Astrocyte of the spinal cord (primary cell): Measurements from ENCODE around the gene YPEL2.

Experiments used
- DNase-seq: peaks from one replicate; pipeline ENCODE4 v3.0.0; 2011; ENCODE audit warnings: low read depth, low spot score
- H3K4me3 ChIP-seq: 2 replicates; pipeline ENCODE4 v1.5.1; 2011; ENCODE audit warnings: low read depth, mild to moderate bottlenecking, low read length, moderate library complexity
- CTCF ChIP-seq: IDR thresholded peaks from 2 replicates; pipeline ENCODE4 v1.5.1; 2012; ENCODE audit warnings: low read depth, mild to moderate bottlenecking, low read length, inconsistent platforms
- in situ Hi-C: cut with HindIII; loops from 2 replicates; pipeline ENCODE4 v1.10.0; 2017; ENCODE audit warnings: low sequenced_read_pairs

The YPEL2 gene

GRCh38 chr17:59349178-59349577, 17.7 kb downstream of the YPEL2 start:
- no peak for DNase-seq
- TF ChIP-seq CTCF = no peak
- in situ Hi-C loops = no loop called here
- H3K4me3 ChIP-seq = no peak overlapping the region

GRCh38 chr17:59353106-59353854, 21.8 kb downstream of the YPEL2 start:
- no peak overlapping the region for H3K4me3 ChIP-seq
- no peak for DNase-seq
- in situ Hi-C loops = no loop called here
- TF ChIP-seq CTCF = no peak

GRCh38 chr17:59353936-59354755, 22.7 kb downstream of the YPEL2 start:
- no peak for TF ChIP-seq CTCF
- no peak overlapping the region for H3K4me3 ChIP-seq
- in situ Hi-C loops = no loop called here
- DNase-seq = no peak

- in situ Hi-C loops = no loop called here
- H3K4me3 ChIP-seq = no peak overlapping the region
- DNase-seq = no peak
- no peak for TF ChIP-seq CTCF
Observed at GRCh38 chr17:59355030-59355701, 23.7 kb downstream of the YPEL2 start.

- TF ChIP-seq CTCF = no peak
- no peak overlapping the region for H3K4me3 ChIP-seq
- in situ Hi-C loops = no loop called here
- no peak for DNase-seq
Observed at GRCh38 chr17:59355702-59356325, 24.4 kb downstream of the YPEL2 start.

GRCh38 chr17:59356543-59357218, 25.2 kb downstream of the YPEL2 start:
- DNase-seq = no peak
- in situ Hi-C loops = no loop called here
- TF ChIP-seq CTCF = no peak
- no peak overlapping the region for H3K4me3 ChIP-seq
